K562 (cell line): ENCODE measurements around the gene DGCR8. TPM values are rescaled to one million over a fixed set of nuclear protein-coding genes. Genes with fewer than 3 reads are reported as not detected.

Source experiments
- DMBX1 ChIP-seq: fragments of 250-450 bp; sonication (Bioruptor Pico); IDR thresholded peaks from 2 replicates; pipeline ENCODE4 v1.8.0; 2022; ENCODE audit warnings: inconsistent platforms, mild to moderate bottlenecking, moderate library complexity, borderline replicate concordance
- HBP1 ChIP-seq: fragments of 450-650 bp; formaldehyde crosslinking; IDR thresholded peaks from 2 replicates; pipeline ENCODE4 v1.4.0; 2022; ENCODE audit warnings: missing genetic modification characterization
- HCFC1 ChIP-seq: IDR thresholded peaks from 2 replicates; pipeline ENCODE4 v1.6.1; 2012; ENCODE audit warnings: low read depth, low read length, improper control_type of control experiment
- HIVEP1 ChIP-seq: fragments of 250-450 bp; sonication (Bioruptor Pico); IDR thresholded peaks from 2 replicates; pipeline ENCODE4 v1.4.0; 2020; ENCODE audit warnings: mild to moderate bottlenecking
- NR4A1 ChIP-seq, 2 experiments: fragments of 250-450 bp in 1 of 2; fragments of 450-650 bp in 1 of 2; sonication (Bioruptor Pico) in 1 of 2; IDR thresholded peaks; 2 replicates each; pipeline versions ENCODE4 v1.4.0 to v1.6.1; 2016 to 2020; ENCODE audit warnings: mild to moderate bottlenecking in 2 of 2, missing compliant biosample characterization in 1 of 2, missing genetic modification characterization in 1 of 2, moderate library complexity in 1 of 2
- PTBP1 ChIP-seq: fragments of 200-400 bp; formaldehyde crosslinking; IDR thresholded peaks from 2 replicates; pipeline ENCODE4 v1.6.1; 2017; ENCODE audit warnings: low read depth, low read length
- SMAD4 ChIP-seq: fragments of 250-450 bp; sonication (Bioruptor Pico); conservative IDR thresholded peaks from 2 replicates; pipeline ENCODE4 v1.8.0; 2021; ENCODE audit warnings: inconsistent platforms, mild to moderate bottlenecking, moderate library complexity
- ZNF253 ChIP-seq: fragments of 250-450 bp; sonication (Bioruptor Pico); conservative IDR thresholded peaks from 2 replicates; pipeline ENCODE4 v1.6.1; 2021; ENCODE audit warnings: mild to moderate bottlenecking
- polyA plus RNA-seq, 8 experiments: library from polyadenylated mRNA; depleted of rRNA in 4 of 8; stranded (reverse) in 5 of 8; unstranded in 3 of 8; fragments of >200 nt; fragmentation: Nextera tagmentation in 2 of 8; fragmentation: Illumina TruSeq in 1 of 8; extraction: Ambion mirVana in 2 of 8; extraction: Trizol in 1 of 8; gene quantifications; 2 replicates each; pipeline versions ENCODE4 v1.2.1 to v1.2.3, GENCODE V29; 2011 to 2014; ENCODE audit warnings: inconsistent platforms in 1 of 8, missing spikeins in 1 of 8
- total RNA-seq, 7 experiments: library from RNA; depleted of rRNA in 6 of 7; stranded (reverse); fragments of >200 nt in 6 of 7; fragmentation: Illumina TruSeq in 2 of 7; extraction: Trizol in 2 of 7; gene quantifications; 2 replicates each; pipeline versions ENCODE4 v1.2.1 to v1.2.3, GENCODE V29; 2011 to 2021; ENCODE audit warnings: low replicate concordance in 1 of 7

DGCR8 gene
- total and polyA plus RNA-seq, 9 of the 15 experiments (the other 6 are each of a cell fraction or from before 2014, with no cell fraction given) = 5.9 to 144 (median 80.1) TPM

- 0 out of 2 replicates have a peak, but pooled peaks have one; percentile 16 for TF ChIP-seq HBP1 (CRISPR knock-in tag)
- 0 out of 2 replicates have a peak, but pooled peaks have one; percentile 23 for TF ChIP-seq ZNF253 (CRISPR knock-in tag)
- TF ChIP-seq DMBX1 (CRISPR knock-in tag) = no peak
- TF ChIP-seq HIVEP1 (CRISPR knock-in tag) = 0 out of 2 replicates have a peak, but pooled peaks have one; percentile 19
- TF ChIP-seq NR4A1 (CRISPR knock-in tag; IDR thresholded peaks at IDR 0.05) = peak; percentile 65; the same call in 1 of the 2 replicates
- TF ChIP-seq NR4A1 (tag; IDR thresholded peaks at IDR 0.05) = no peak
- no peak for TF ChIP-seq HCFC1
- TF ChIP-seq PTBP1 = peak; percentile 15; the same call in 1 of the 2 replicates
- no peak for TF ChIP-seq SMAD4
These were observed 34.8 kb downstream of the DGCR8 start (continued) for GRCh38 chr22:20114506-20115475.
